GM12875 (cell line): ENCODE measurements around the gene CD33.

Source experiments
- H3K4me3 ChIP-seq: one replicate; pipeline ENCODE4 v1.5.1; 2011; ENCODE audit warnings: low read depth, low read length, control low read depth
- CTCF ChIP-seq: IDR thresholded peaks from 2 replicates; pipeline ENCODE4 v1.5.1; 2011; ENCODE audit warnings: low read depth, mild to moderate bottlenecking, control low read depth, inconsistent platforms, low read length, moderate library complexity, borderline replicate concordance; ENCODE audit not compliant: insufficient read depth

Gene CD33

GRCh38 chr19:51277112-51277511 lies 52.2 kb downstream of the CD33 start:
- H3K4me3 ChIP-seq: no peak overlapping the region
- no peak for TF ChIP-seq CTCF

- H3K4me3 ChIP-seq: no peak overlapping the region
- no peak for TF ChIP-seq CTCF
Measured at GRCh38 chr19:51282335-51282734, 57.5 kb downstream of the CD33 start.

- TF ChIP-seq CTCF: no peak
- no peak overlapping the region for H3K4me3 ChIP-seq
Measured at GRCh38 chr19:51285682-51286081, 60.8 kb downstream of the CD33 start.
